Trophoblast cell (in vitro differentiated cells and primary cell): ENCODE measurements around the gene CALN1.

Source experiments
- DNase-seq, 2 donors: peaks; one replicate each; pipeline ENCODE4 v3.0.0-alpha.2; 2016
- H2AFZ ChIP-seq: 2 replicates; pipeline ENCODE4 v1.6.1; 2013; ENCODE audit warnings: low read length, moderate library complexity, mild to moderate bottlenecking; ENCODE audit not compliant: insufficient read depth, poor library complexity
- H2AK5ac ChIP-seq: 2 replicates; pipeline ENCODE4 v1.6.1; 2013; ENCODE audit warnings: mild to moderate bottlenecking, low read length
- H2BK120ac ChIP-seq: 2 replicates; pipeline ENCODE4 v1.6.1; 2013; ENCODE audit warnings: low read length, mild to moderate bottlenecking, moderate library complexity; ENCODE audit not compliant: insufficient read depth, poor library complexity
- H2BK12ac ChIP-seq: 2 replicates; pipeline ENCODE4 v1.6.1; 2013; ENCODE audit warnings: mild to moderate bottlenecking, low read length, moderate library complexity
- H2BK5ac ChIP-seq: 2 replicates; pipeline ENCODE4 v1.6.1; 2013; ENCODE audit warnings: low read length, low read depth, moderate library complexity, mild to moderate bottlenecking; ENCODE audit not compliant: poor library complexity
- H3K14ac ChIP-seq: 2 replicates; pipeline ENCODE4 v1.6.1; 2013; ENCODE audit warnings: mild to moderate bottlenecking, low read length
- H3K18ac ChIP-seq: 2 replicates; pipeline ENCODE4 v1.6.1; 2013; ENCODE audit warnings: mild to moderate bottlenecking, low read length
- H3K23ac ChIP-seq: 2 replicates; pipeline ENCODE4 v1.6.1; 2013; ENCODE audit warnings: low read length
- H3K27ac ChIP-seq: 2 replicates; pipeline ENCODE4 v1.5.1; 2013; ENCODE audit warnings: low read depth, mild to moderate bottlenecking, inconsistent platforms, low read length, moderate library complexity
- H3K27me3 ChIP-seq: 2 replicates; pipeline ENCODE4 v1.6.1; 2013; ENCODE audit warnings: inconsistent platforms, mild to moderate bottlenecking, low read length, moderate library complexity; ENCODE audit not compliant: insufficient read depth
- H3K36me3 ChIP-seq, 2 experiments: 1 replicate in 1 of 2; 2 replicates in 1 of 2; pipeline ENCODE4 v1.6.1; 2013; ENCODE audit warnings: low read length in 2 of 2, mild to moderate bottlenecking in 2 of 2, moderate library complexity in 1 of 2; ENCODE audit not compliant: insufficient read depth in 2 of 2, control insufficient read depth in 1 of 2
- H3K4ac ChIP-seq: 2 replicates; pipeline ENCODE4 v1.6.1; 2013; ENCODE audit warnings: low read depth, mild to moderate bottlenecking, low read length, moderate library complexity
- H3K4me1 ChIP-seq, 2 experiments: 1 replicate in 1 of 2; 2 replicates in 1 of 2; pipeline ENCODE4 v1.6.1; 2013; ENCODE audit warnings: low read length in 2 of 2, mild to moderate bottlenecking in 2 of 2, moderate library complexity in 1 of 2; ENCODE audit not compliant: insufficient read depth in 2 of 2, control insufficient read depth in 1 of 2
- H3K4me2 ChIP-seq: 2 replicates; pipeline ENCODE4 v1.6.1; 2013; ENCODE audit warnings: inconsistent platforms, mild to moderate bottlenecking, low read length, moderate library complexity
- H3K4me3 ChIP-seq: 2 replicates; pipeline ENCODE4 v1.5.1; 2013; ENCODE audit warnings: mild to moderate bottlenecking, low read depth, low read length, inconsistent platforms
- H3K79me1 ChIP-seq: one replicate; pipeline ENCODE4 v1.6.1; 2013; ENCODE audit warnings: low read length
- H3K79me2 ChIP-seq: 2 replicates; pipeline ENCODE4 v1.6.1; 2013; ENCODE audit warnings: low read length, mild to moderate bottlenecking; ENCODE audit not compliant: control insufficient read depth, insufficient read depth, poor library complexity
- H3K9ac ChIP-seq: 2 replicates; pipeline ENCODE4 v1.6.1; 2013; ENCODE audit warnings: mild to moderate bottlenecking, low read length
- H3K9me3 ChIP-seq: 2 replicates; pipeline ENCODE4 v1.6.1; 2013; ENCODE audit warnings: low read depth, mild to moderate bottlenecking, control low read depth, inconsistent platforms, low read length; ENCODE audit not compliant: insufficient read depth
- H4K12ac ChIP-seq: 2 replicates; pipeline ENCODE4 v1.6.1; 2013; ENCODE audit warnings: low read depth, mild to moderate bottlenecking, low read length, moderate library complexity
- H4K8ac ChIP-seq: 2 replicates; pipeline ENCODE4 v1.6.1; 2013; ENCODE audit warnings: low read depth, mild to moderate bottlenecking, low read length, moderate library complexity
- H4K91ac ChIP-seq: one replicate; pipeline ENCODE4 v1.6.1; 2013; ENCODE audit warnings: low read depth, mild to moderate bottlenecking, low read length, moderate library complexity
- WGBS: extraction: QIAGEN DNeasy Blood & Tissue Kit; methylation state at CpG from one replicate; pipeline ENCODE4 v1.1.7; 2013; ENCODE audit warnings: missing lambda C conversion rate; ENCODE audit not compliant: insufficient read length, insufficient coverage; ENCODE audit errors: extremely low coverage; 5-methylcytosine and 5-hydroxymethylcytosine counted together

CALN1 gene

DNA sequence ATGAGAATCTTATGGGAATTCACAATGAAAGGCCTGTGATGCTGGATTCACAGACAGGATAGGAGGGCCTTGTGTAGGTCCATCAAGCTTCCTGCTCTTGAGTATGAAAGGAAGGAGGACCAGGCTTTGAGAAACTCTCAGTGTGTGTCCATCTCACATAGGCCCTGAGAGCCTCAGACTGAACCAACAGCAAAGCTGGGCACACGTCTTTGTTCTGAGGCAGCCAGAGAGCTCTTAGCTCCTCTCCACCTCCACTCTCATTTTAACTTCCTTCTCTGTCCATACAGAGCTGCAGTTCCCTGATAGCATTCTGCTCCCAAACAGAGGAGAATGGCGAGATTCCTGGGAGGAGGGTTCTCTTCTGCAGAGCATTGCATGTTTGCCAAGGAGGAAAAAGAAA is 515.6 kb downstream of the CALN1 start:
- Histone ChIP-seq H2BK12ac (no peak overlapping the region), H3K18ac (no peak overlapping the region)
- no CpG with 5 or more reads among the region's 2 CpGs for WGBS

DNA sequence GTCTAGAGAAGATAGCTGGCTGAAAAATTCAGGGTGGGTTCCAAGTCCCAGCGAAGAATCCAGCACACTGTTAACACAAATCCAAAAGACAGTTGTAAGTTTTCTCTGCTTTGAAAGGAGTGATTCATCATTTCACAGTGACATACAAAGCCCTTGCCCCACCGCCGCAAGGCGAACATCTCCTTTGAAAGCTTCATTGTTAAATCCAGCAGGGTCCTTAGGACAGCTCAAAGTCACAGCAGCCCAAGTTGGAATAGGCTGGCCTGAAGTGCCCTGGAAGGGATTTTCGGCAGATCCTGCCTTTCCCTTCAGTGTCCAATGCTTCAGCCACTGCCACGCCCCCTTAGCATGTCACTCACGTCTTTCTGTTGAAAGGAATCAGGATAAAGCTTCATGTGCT is 526.1 kb downstream of the CALN1 start:
- H3K36me3 ChIP-seq, result no peaks in the 10 kb centered on the region
- H2BK120ac ChIP-seq, result no peak overlapping the region
- no peak overlapping the region for H2AK5ac ChIP-seq
- H3K79me2 ChIP-seq, result no peaks in the 10 kb centered on the region
- H2BK5ac ChIP-seq, result no peak overlapping the region
- no CpG with 5 or more reads among the region's 7 CpGs for WGBS
- H3K4me2 ChIP-seq, result no peak overlapping the region
- H3K4ac ChIP-seq, result no peak overlapping the region
- H3K23ac ChIP-seq, result no peak overlapping the region
- no peak overlapping the region for H3K18ac ChIP-seq
- H3K27me3 ChIP-seq, result no peaks in the 10 kb centered on the region
- H3K14ac ChIP-seq, result no peak overlapping the region
- H3K4me1 ChIP-seq, result no peaks in the 10 kb centered on the region
- no peaks in the 10 kb centered on the region for H3K79me1 ChIP-seq
- H2BK12ac ChIP-seq, result no peak overlapping the region
- no peak for DNase-seq
- no peak overlapping the region for H4K91ac ChIP-seq
- H2AFZ ChIP-seq, result no peak overlapping the region
- no peak overlapping the region for H3K9ac ChIP-seq
- no peak overlapping the region for H4K12ac ChIP-seq
- H3K4me3 ChIP-seq, result no peak overlapping the region
- no peak overlapping the region for H4K8ac ChIP-seq
- peaks cover 2% of the 10 kb centered on the region for H3K9me3 ChIP-seq
- H3K27ac ChIP-seq, result no peak overlapping the region

More for the DNA sequence above, 515.6 kb downstream of the CALN1 start:
- H3K4me3 ChIP-seq, result no peak overlapping the region
- H3K4ac ChIP-seq, result no peak overlapping the region
- no peak overlapping the region for H3K4me2 ChIP-seq
- no peak overlapping the region for H4K8ac ChIP-seq
- H3K27ac ChIP-seq, result no peak overlapping the region
- H2BK120ac ChIP-seq, result no peak overlapping the region
- no peak overlapping the region for H4K12ac ChIP-seq
- DNase-seq, result no peak
- no peaks in the 10 kb centered on the region for H3K79me2 ChIP-seq
- no peak overlapping the region for H3K23ac ChIP-seq
- no peaks in the 10 kb centered on the region for H3K4me1 ChIP-seq
- no peaks in the 10 kb centered on the region for H3K79me1 ChIP-seq
- H3K9me3 ChIP-seq, result no peaks in the 10 kb centered on the region
- no peaks in the 10 kb centered on the region for H3K36me3 ChIP-seq
- H2BK5ac ChIP-seq, result no peak overlapping the region
- no peak overlapping the region for H2AK5ac ChIP-seq
- H3K14ac ChIP-seq, result no peak overlapping the region
- no peaks in the 10 kb centered on the region for H3K27me3 ChIP-seq
- no peak overlapping the region for H3K9ac ChIP-seq
- no peak overlapping the region for H2AFZ ChIP-seq
- no peak overlapping the region for H4K91ac ChIP-seq

DNA sequence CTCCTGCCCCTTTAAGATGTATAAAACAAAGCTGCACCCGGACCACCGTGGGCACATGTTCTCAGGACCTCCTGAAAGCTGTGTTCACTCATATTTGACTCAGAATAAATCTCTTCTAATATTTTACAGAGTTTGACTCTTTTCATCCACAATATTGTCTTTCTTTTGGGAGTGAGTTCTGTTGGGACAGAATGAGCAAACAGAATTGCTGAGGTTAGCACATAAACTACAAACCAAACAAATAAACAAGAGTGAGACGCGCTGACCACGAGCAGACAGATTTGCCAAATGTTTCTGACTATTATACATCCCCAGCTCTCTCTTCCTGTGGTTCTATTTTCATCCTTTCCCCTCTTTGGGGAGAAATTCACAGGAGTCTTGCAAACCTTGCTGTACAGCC is 526.7 kb downstream of the CALN1 start:
- Histone ChIP-seq H4K12ac (no peak overlapping the region), H3K23ac (no peak overlapping the region), H2BK120ac (no peak overlapping the region), H3K79me1 (no peaks in the 10 kb centered on the region), H2BK5ac (no peak overlapping the region), H3K9me3 (no peaks in the 10 kb centered on the region), H3K18ac (no peak overlapping the region), H3K79me2 (no peaks in the 10 kb centered on the region), H3K27me3 (no peaks in the 10 kb centered on the region), H3K4ac (no peak overlapping the region), H3K4me3 (no peak overlapping the region), H4K91ac (no peak overlapping the region), H3K4me2 (no peak overlapping the region), H2BK12ac (no peak overlapping the region), H3K27ac (no peak overlapping the region), H3K4me1 (no peaks in the 10 kb centered on the region), H2AFZ (no peak overlapping the region), H3K14ac (no peak overlapping the region), H3K9ac (no peak overlapping the region), H4K8ac (no peak overlapping the region), H3K36me3 (no peaks in the 10 kb centered on the region), H2AK5ac (no peak overlapping the region)
- no peak for DNase-seq
- no CpG with 5 or more reads among the region's 5 CpGs for WGBS

- H2BK120ac ChIP-seq, result no peak overlapping the region
- no peak overlapping the region for H3K4me2 ChIP-seq
- H4K8ac ChIP-seq, result no peak overlapping the region
- H3K23ac ChIP-seq, result no peak overlapping the region
- WGBS, result no CpG with 5 or more reads among the region's 5 CpGs
- no peak overlapping the region for H3K4ac ChIP-seq
- DNase-seq, result no peak
- H4K91ac ChIP-seq, result no peak overlapping the region
- H3K14ac ChIP-seq, result no peak overlapping the region
- no peaks in the 10 kb centered on the region for H3K4me1 ChIP-seq
- H2AK5ac ChIP-seq, result no peak overlapping the region
- no peak overlapping the region for H3K4me3 ChIP-seq
- H2BK5ac ChIP-seq, result no peak overlapping the region
- H3K27ac ChIP-seq, result no peak overlapping the region
- H3K36me3 ChIP-seq, result no peaks in the 10 kb centered on the region
- H4K12ac ChIP-seq, result no peak overlapping the region
- H3K79me1 ChIP-seq, result no peaks in the 10 kb centered on the region
- H3K79me2 ChIP-seq, result no peaks in the 10 kb centered on the region
- no peak overlapping the region for H3K18ac ChIP-seq
- no peaks in the 10 kb centered on the region for H3K27me3 ChIP-seq
- H3K9me3 ChIP-seq, result no peaks in the 10 kb centered on the region
- no peak overlapping the region for H2AFZ ChIP-seq
- H3K9ac ChIP-seq, result no peak overlapping the region
- no peak overlapping the region for H2BK12ac ChIP-seq
These were observed 528.7 kb downstream of the CALN1 start for GRCh38 chr7:71883415-71883814.
